HepG2 (cell line): ENCODE data around the gene ZNF544. TPM values are rescaled to one million over a fixed set of nuclear protein-coding genes. Genes with fewer than 3 reads are reported as not detected.

ENCODE experiments used
- AHDC1 ChIP-seq: sonication (generic); formaldehyde crosslinking; IDR thresholded peaks from 2 replicates; pipeline ENCODE4 v1.5.1; 2020; ENCODE audit warnings: mild to moderate bottlenecking, missing genetic modification reagents, borderline replicate concordance
- BHLHE40 ChIP-seq: IDR thresholded peaks from 2 replicates; pipeline ENCODE4 v1.6.1; 2011; ENCODE audit warnings: low read length, improper control_type of control experiment
- DBP ChIP-seq: sonication (generic); formaldehyde crosslinking; IDR thresholded peaks from 2 replicates; pipeline ENCODE4 v1.4.0; 2020; ENCODE audit warnings: missing genetic modification reagents; ENCODE audit errors: not compliant biosample characterization
- DPF2 ChIP-seq: sonication (generic); formaldehyde crosslinking; IDR thresholded peaks from 2 replicates; pipeline ENCODE4 v1.4.0; 2020; ENCODE audit warnings: mild to moderate bottlenecking, low read depth, missing genetic modification reagents, borderline replicate concordance
- GMEB1 ChIP-seq: sonication (generic); formaldehyde crosslinking; IDR thresholded peaks from 2 replicates; pipeline ENCODE4 v1.5.1; 2020; ENCODE audit warnings: missing genetic modification reagents, mild to moderate bottlenecking, borderline replicate concordance
- HHEX ChIP-seq: IDR thresholded peaks from 2 replicates; pipeline ENCODE4 v1.6.1; 2016; ENCODE audit warnings: control low read depth
- HOMEZ ChIP-seq: IDR thresholded peaks from 2 replicates; pipeline ENCODE4 v1.6.1; 2016; ENCODE audit warnings: low read depth
- MED1 ChIP-seq: sonication (generic); formaldehyde crosslinking; IDR thresholded peaks from 2 replicates; pipeline ENCODE4 v1.4.0; 2020; ENCODE audit warnings: missing genetic modification reagents
- PHF20 ChIP-seq: sonication (generic); formaldehyde crosslinking; IDR thresholded peaks from 2 replicates; pipeline ENCODE4 v1.5.0; 2020; ENCODE audit warnings: mild to moderate bottlenecking, missing genetic modification reagents
- RBFOX2 ChIP-seq: fragments of 200-400 bp; formaldehyde crosslinking; IDR thresholded peaks from 2 replicates; pipeline ENCODE4 v1.6.1; 2017; ENCODE audit warnings: low read depth, mild to moderate bottlenecking, low read length
- SAP130 ChIP-seq: IDR thresholded peaks from 2 replicates; pipeline ENCODE4 v1.6.1; 2016; ENCODE audit warnings: low read depth
- SRSF1 ChIP-seq: fragments of 200-400 bp; formaldehyde crosslinking; optimal IDR thresholded peaks from 2 replicates; pipeline ENCODE3; 2017; ENCODE audit warnings: mild to moderate bottlenecking, low read depth, low read length, moderate library complexity
- ZBTB2 ChIP-seq: sonication (generic); formaldehyde crosslinking; IDR thresholded peaks from 2 replicates; pipeline ENCODE4 v1.8.0; 2022; ENCODE audit warnings: low read depth, missing genetic modification reagents
- ZNF101 ChIP-seq: sonication (generic); formaldehyde crosslinking; IDR thresholded peaks from 2 replicates; pipeline ENCODE4 v1.4.0; 2020; ENCODE audit warnings: mild to moderate bottlenecking, low read depth, missing genetic modification reagents, borderline replicate concordance
- ZNF432 ChIP-seq: sonication (generic); formaldehyde crosslinking; IDR thresholded peaks from 2 replicates; pipeline ENCODE4 v1.5.0; 2020; ENCODE audit warnings: missing genetic modification reagents, mild to moderate bottlenecking, borderline replicate concordance
- ZNF549 ChIP-seq: sonication (generic); formaldehyde crosslinking; IDR thresholded peaks from 2 replicates; pipeline ENCODE4 v1.5.0; 2020; ENCODE audit warnings: missing genetic modification reagents
- ZNF761 ChIP-seq: sonication (generic); formaldehyde crosslinking; conservative IDR thresholded peaks from 2 replicates; pipeline ENCODE4 v1.4.0; 2020; ENCODE audit warnings: mild to moderate bottlenecking, missing genetic modification reagents
- ZSCAN21 ChIP-seq: sonication (generic); formaldehyde crosslinking; IDR thresholded peaks from 2 replicates; pipeline ENCODE4 v1.8.0; 2022; ENCODE audit warnings: mild to moderate bottlenecking, missing genetic modification reagents, moderate library complexity, borderline replicate concordance
- polyA plus RNA-seq, 8 experiments: library from polyadenylated mRNA; depleted of rRNA in 3 of 8; stranded (reverse) in 7 of 8; unstranded in 1 of 8; fragments of >200 nt; fragmentation: Illumina TruSeq in 4 of 8; extraction: Trizol in 4 of 8; gene quantifications; 2 replicates each; pipeline versions ENCODE4 v1.2.1 to v1.2.3, GENCODE V29; 2011 to 2016; ENCODE audit warnings: low read depth in 4 of 8, missing spikeins in 1 of 8, mixed read lengths in 1 of 8; ENCODE audit not compliant: insufficient read depth in 1 of 8
- total RNA-seq, 5 experiments: library from RNA; depleted of rRNA; stranded (reverse); fragments of >200 nt; fragmentation: Illumina TruSeq; extraction: Trizol; gene quantifications; 2 replicates each; pipeline ENCODE4 v1.2.3, GENCODE V29; 2016; ENCODE audit warnings: low read depth in 1 of 5

The ZNF544 gene
- total and polyA plus RNA-seq, 2 of the 13 experiments (the other 11 are each of a cell fraction or from before 2014, with no cell fraction given), result 13.1 to 17.0 TPM

- TF ChIP-seq ZBTB2 (peak; percentile 55; the same call in 1 of the 2 replicates), AHDC1 (no peak), DPF2 (CRISPR knock-in tag) (no peak), ZNF101 (CRISPR knock-in tag) (no peak), SRSF1 (no peak), SAP130 (peak; percentile 77), ZNF432 (CRISPR knock-in tag) (no peak), HHEX (CRISPR knock-in tag) (no peak), ZNF761 (CRISPR knock-in tag) (no peak), DBP (CRISPR knock-in tag) (no peak), ZNF549 (CRISPR knock-in tag) (no peak), GMEB1 (CRISPR knock-in tag) (peak; percentile 79; the same call in 1 of the 2 replicates), HOMEZ (CRISPR knock-in tag) (no peak), BHLHE40 (no peak), MED1 (CRISPR knock-in tag) (peak; percentile 50; the same call in 1 of the 2 replicates), ZSCAN21 (CRISPR knock-in tag) (0 out of 2 replicates have a peak, but pooled peaks have one; percentile 64), RBFOX2 (peak; percentile 91), PHF20 (peak; percentile 83)
These were observed at the start of gene ZNF544 (continued) for GRCh38 chr19:58228585-58229254.
